HG03558 (cell line): ENCODE data around the gene GUSB.

ENCODE experiments used
- ATAC-seq: cut with Tn5 transposase; IDR thresholded peaks from one replicate; pipeline ENCODE4 v1.9.1; 2021; ENCODE audit warnings: moderate number of reproducible peaks; ENCODE audit not compliant: unreplicated experiment; ENCODE audit errors: extremely low read depth

GUSB gene

GRCh38 chr7:65938336-65938895 is 43.6 kb downstream of the GUSB start:
- no peak for ATAC-seq

GRCh38 chr7:65937296-65937695 is 44.7 kb downstream of the GUSB start:
- ATAC-seq = no peak

- no peak for ATAC-seq
These were observed 50.3 kb downstream of the GUSB start for GRCh38 chr7:65931685-65932084.

GRCh38 chr7:65927489-65928448 is 54.2 kb downstream of the GUSB start:
- ATAC-seq = no peak

- no peak for ATAC-seq
These were observed 55.4 kb downstream of the GUSB start for GRCh38 chr7:65926588-65926987.

GRCh38 chr7:65925040-65925439 is 57.0 kb downstream of the GUSB start:
- no peak for ATAC-seq

GRCh38 chr7:65924193-65924592 is 57.8 kb downstream of the GUSB start:
- no peak for ATAC-seq

- ATAC-seq = no peak
These were observed 58.7 kb downstream of the GUSB start for GRCh38 chr7:65923316-65923715.

GRCh38 chr7:65915921-65916657 is 65.9 kb downstream of the GUSB start:
- ATAC-seq = no peak

- ATAC-seq = no peak
These were observed 69.8 kb downstream of the GUSB start for GRCh38 chr7:65912237-65912636.
